ENCODE results near the gene TMEM150A.
"Not testable (repeated sequence)": the region's sequence is repeated elsewhere in the genome, so short reads cannot be mapped to it uniquely, and the experiment has no call there.

The TMEM150A gene

DNA sequence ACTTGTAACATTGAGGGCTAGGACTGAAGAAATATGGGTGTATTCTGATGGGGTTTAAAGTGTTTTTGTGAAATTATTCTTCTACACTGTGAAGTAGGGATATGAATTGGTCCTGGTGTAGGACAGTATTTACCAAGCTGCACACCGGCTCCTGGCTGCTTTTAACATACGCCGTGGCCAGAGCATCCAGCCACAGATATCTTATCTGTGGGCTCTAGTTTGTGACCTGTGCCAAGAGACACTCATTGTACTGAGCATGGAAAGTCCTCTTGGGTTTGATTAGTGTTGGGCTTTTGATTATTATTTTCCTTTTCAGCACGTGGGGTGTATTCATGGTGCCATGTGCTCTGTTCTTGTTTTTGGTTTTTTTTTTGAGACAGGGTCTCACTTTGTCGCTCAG is 21.5 kb upstream of the TMEM150A start:
- CTCF ChIA-PET: no interaction called here
- TF ChIP-seq LEF1 (IDR thresholded peaks at IDR 0.05; ENCODE audit: borderline replicate concordance) (no peak), HDGF (IDR thresholded peaks at IDR 0.05; ENCODE audit: borderline replicate concordance) (no peak), FOXM1 (IDR thresholded peaks at IDR 0.05; ENCODE audit: borderline replicate concordance) (no peak), ZNF384 (IDR thresholded peaks at IDR 0.05) (no peak), BHLHE40 (IDR thresholded peaks at IDR 0.05; ENCODE audit: borderline replicate concordance) (no peak), TARDBP (IDR thresholded peaks at IDR 0.05) (no peak), FOXK2 (IDR thresholded peaks at IDR 0.05) (no peak), ARNT (IDR thresholded peaks at IDR 0.05) (no peak)
- TF ChIP-seq, protein P1, sequence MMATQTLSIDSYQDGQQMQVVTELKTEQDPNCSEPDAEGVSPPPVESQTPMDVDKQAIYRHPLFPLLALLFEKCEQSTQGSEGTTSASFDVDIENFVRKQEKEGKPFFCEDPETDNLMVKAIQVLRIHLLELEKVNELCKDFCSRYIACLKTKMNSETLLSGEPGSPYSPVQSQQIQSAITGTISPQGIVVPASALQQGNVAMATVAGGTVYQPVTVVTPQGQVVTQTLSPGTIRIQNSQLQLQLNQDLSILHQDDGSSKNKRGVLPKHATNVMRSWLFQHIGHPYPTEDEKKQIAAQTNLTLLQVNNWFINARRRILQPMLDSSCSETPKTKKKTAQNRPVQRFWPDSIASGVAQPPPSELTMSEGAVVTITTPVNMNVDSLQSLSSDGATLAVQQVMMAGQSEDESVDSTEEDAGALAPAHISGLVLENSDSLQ (IDR thresholded peaks at IDR 0.05): no peak
- POLR2A ChIA-PET: interaction anchor here (1.0 kb wide), 1 partner anchor 12 kb away, joined by 3 read pairs; the partner anchor contains the start of gene C2orf68
- no peak for DNase-seq (ENCODE audit: extremely low spot score)

DNA sequence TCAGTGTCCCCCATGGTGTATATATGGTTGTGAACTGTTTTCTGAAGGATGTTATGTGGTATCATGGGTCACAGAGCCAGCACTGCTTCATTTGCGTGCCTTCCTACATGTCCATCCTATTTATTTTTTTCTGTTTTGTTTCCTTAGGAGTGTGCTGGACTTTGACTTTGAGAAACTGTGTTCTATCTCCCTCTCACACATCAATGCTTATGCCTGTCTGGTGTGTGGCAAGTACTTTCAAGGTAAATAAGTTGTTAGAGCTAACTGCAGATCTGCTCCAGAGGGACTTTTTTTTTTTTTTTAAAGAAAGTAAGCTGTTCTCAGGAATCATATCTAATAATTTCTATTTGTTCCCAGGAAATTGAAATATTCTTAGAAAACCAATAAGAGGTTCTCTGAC is 18.8 kb upstream of the TMEM150A start:
- POLR2A ChIA-PET: interaction anchor here (2.4 kb wide), 1 partner anchor 10 kb away, joined by 8 read pairs; the partner anchor contains the start of gene C2orf68
- no peak for DNase-seq (ENCODE audit: extremely low spot score)
- CTCF ChIA-PET: interaction anchor here (0.6 to 2.3 kb wide), 2 partner anchors 16 to 18 kb away, joined by 3 to 10 read pairs; no protein-coding TSS in a partner anchor
- TF ChIP-seq TARDBP (IDR thresholded peaks at IDR 0.05) (no peak), SUZ12 (IDR thresholded peaks at IDR 0.05) (no peak)

DNA sequence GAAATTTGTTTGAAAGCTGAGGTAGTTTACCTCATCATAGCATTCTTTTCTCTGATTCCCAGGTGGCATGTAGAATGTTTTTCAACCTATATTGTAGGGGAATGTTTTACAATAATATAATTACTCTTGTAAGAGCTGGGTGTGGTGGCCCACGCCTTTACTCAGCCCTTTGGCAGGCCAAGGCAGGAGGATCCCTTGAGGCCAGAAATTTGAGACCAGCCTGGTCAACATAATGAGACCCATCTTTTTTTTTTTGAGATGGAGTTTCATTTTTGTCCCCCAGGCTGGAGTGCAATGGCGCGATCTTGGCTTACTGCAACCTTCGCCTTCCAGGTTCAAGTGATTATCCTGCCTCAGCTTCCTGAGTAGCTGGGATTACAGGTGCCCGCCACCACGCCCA is 17.1 kb upstream of the TMEM150A start:
- ChIA-PET CTCF (interaction anchor here (0.6 to 0.7 kb wide), 2 partner anchors 29 to 149 kb away, joined by 3 read pairs; no protein-coding TSS in a partner anchor), POLR2A (interaction anchor here (1.3 kb wide), 1 partner anchor 17 kb away, joined by 3 read pairs; no protein-coding TSS in a partner anchor)
- TF ChIP-seq FOXK2 (IDR thresholded peaks at IDR 0.05) (no peak), CTBP1 (IDR thresholded peaks at IDR 0.05; ENCODE audit: borderline replicate concordance) (no peak), ARNT (IDR thresholded peaks at IDR 0.05) (no peak), TARDBP (IDR thresholded peaks at IDR 0.05) (no peak), SP1 (IDR thresholded peaks at IDR 0.05) (no peak), BHLHE40 (IDR thresholded peaks at IDR 0.05; ENCODE audit: borderline replicate concordance) (no peak), HDGF (IDR thresholded peaks at IDR 0.05; ENCODE audit: borderline replicate concordance) (no peak), ZNF384 (IDR thresholded peaks at IDR 0.05) (no peak), ELF4 (IDR thresholded peaks at IDR 0.05) (no peak), SUZ12 (IDR thresholded peaks at IDR 0.05) (no peak)
- TF ChIP-seq, protein P1 (IDR thresholded peaks at IDR 0.05): no peak
- DNase-seq (ENCODE audit: extremely low spot score): no peak

DNA sequence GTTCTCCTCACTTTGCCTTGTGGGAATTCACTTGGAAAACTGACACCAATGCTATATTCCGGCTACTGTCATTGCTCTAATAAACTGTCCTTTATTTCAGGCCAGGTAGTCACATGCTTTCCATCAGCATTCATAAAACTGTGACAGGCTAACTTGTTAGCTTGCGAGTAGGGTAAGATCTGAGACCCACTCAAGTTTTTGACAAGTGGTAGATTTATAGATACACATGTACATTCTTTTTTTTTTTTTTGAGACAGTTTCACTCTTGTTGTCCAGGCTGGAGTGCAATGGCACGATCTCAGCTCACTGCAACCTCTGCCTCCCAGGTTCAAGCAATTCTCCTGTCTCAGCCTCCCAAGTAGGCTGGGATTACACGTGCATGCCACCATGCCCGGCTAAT is 15.2 kb upstream of the TMEM150A start:
- TF ChIP-seq ZNF384 (IDR thresholded peaks at IDR 0.05): peak; percentile 56; the same call in 1 of the 2 replicates
- TF ChIP-seq, protein P1 (IDR thresholded peaks at IDR 0.05): peak; percentile 53
- not testable (repeated sequence) for DNase-seq (ENCODE audit: extremely low spot score)
- POLR2A ChIA-PET: interaction anchor here (1.0 kb wide), 1 partner anchor 79 kb away, joined by 3 read pairs; the partner anchor contains the start of gene MAT2A

DNA sequence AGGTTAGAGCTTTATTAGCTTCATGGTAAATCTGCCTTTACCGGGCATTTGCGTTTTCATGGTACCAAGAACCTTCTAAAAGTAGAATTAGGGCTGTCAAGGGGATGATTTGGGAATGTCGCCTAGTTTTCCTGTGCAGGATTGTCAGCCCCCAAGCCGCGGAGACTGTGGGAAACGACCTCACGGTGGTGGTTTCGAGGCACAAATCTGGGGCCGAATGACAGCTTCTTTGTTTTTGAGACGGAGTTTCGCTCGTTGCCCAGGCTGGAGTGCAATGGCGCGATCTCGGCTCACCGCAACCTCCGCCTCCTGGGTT is 12.9 kb upstream of the TMEM150A start:
- ChIA-PET CTCF (no interaction called here), POLR2A (interaction anchor here (0.7 to 3.7 kb wide), 8 partner anchors 13 to 197 kb away, joined by 3 to 15 read pairs (median 4); partner anchors contain the start of genes GGCX, MAT2A, RNF181 and SH2D6)
- no peak for DNase-seq (ENCODE audit: extremely low spot score)
- TF ChIP-seq ELF4 (IDR thresholded peaks at IDR 0.05) (no peak), SUZ12 (IDR thresholded peaks at IDR 0.05) (no peak), CTBP1 (IDR thresholded peaks at IDR 0.05; ENCODE audit: borderline replicate concordance) (no peak), FOXM1 (IDR thresholded peaks at IDR 0.05; ENCODE audit: borderline replicate concordance) (no peak), BHLHE40 (IDR thresholded peaks at IDR 0.05; ENCODE audit: borderline replicate concordance) (no peak), HDGF (IDR thresholded peaks at IDR 0.05; ENCODE audit: borderline replicate concordance) (no peak), LEF1 (IDR thresholded peaks at IDR 0.05; ENCODE audit: borderline replicate concordance) (no peak), NFRKB (IDR thresholded peaks at IDR 0.05) (no peak), L3MBTL2 (conservative IDR thresholded peaks at IDR 0.05) (no peak), ARNT (IDR thresholded peaks at IDR 0.05) (no peak), ZNF384 (IDR thresholded peaks at IDR 0.05) (no peak)
- TF ChIP-seq, protein P1 (IDR thresholded peaks at IDR 0.05): no peak

More for the DNA sequence above, 15.2 kb upstream of the TMEM150A start:
- CTCF ChIA-PET: not testable (repeated sequence)

DNA sequence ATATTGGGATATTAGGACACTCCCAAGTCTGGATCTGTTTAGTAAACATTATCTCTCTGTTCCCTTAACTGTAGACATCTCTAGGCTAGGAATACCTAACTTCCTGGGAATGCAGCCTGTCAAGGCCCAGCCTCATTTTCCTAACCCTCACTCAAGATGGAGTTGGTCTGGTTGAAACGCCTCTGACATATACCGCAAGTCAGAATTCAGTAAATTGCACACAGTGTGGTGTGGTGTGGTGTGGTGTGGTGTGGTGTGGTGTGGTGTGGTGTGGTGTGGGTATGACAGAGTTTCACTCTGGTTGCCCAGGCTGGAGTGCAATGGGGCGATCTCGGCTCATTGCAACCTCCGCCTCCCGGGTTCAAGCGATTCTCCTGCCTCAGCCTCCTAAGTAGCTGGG is 12.3 kb upstream of the TMEM150A start:
- POLR2A ChIA-PET: interaction anchor here (0.6 to 3.7 kb wide), 4 partner anchors 13 to 54 kb away, joined by 3 to 15 read pairs (median 5); partner anchors contain the start of genes GGCX and RNF181
- DNase-seq (ENCODE audit: extremely low spot score); CTCF ChIA-PET: not testable (repeated sequence)
